Sigmoid colon (tissue), 4 donors: Measurements from ENCODE around the gene LYL1.

Source experiments
- CTCF ChIP-seq, 4 experiments: fragments of 450-650 bp in 3 of 4; fragments of 200-600 bp in 1 of 4; IDR thresholded peaks; one replicate each; pipeline ENCODE4 v1.5.1; 2016 to 2019; ENCODE audit warnings: antibody characterized with exemption in 4 of 4, mild to moderate bottlenecking in 3 of 4, moderate library complexity in 2 of 4
- EP300 ChIP-seq, 4 donors: sonication (generic); formaldehyde crosslinking; IDR thresholded peaks; one replicate each; pipeline ENCODE4 v1.6.1; 2017; ENCODE audit warnings: antibody characterized with exemption in 4 of 4
- POLR2A ChIP-seq, 2 donors: fragments of 450-650 bp; IDR thresholded peaks; one replicate each; pipeline ENCODE4 v1.6.1; 2016; ENCODE audit warnings: antibody characterized with exemption in 2 of 2, mild to moderate bottlenecking in 2 of 2, moderate library complexity in 2 of 2

GRCh38 chr19:13095393-13095784 lies 7.3 kb downstream of the LYL1 start:
- TF ChIP-seq CTCF (IDR thresholded peaks at IDR 0.05) (no peak), POLR2A (IDR thresholded peaks at IDR 0.05) (no peak), EP300 (IDR thresholded peaks at IDR 0.05) (no peak)
